Measurements from ENCODE around the gene OR2A12. TPM values are rescaled to one million over a fixed set of nuclear protein-coding genes. Genes with fewer than 3 reads are reported as not detected.

OR2A12 gene
- total RNA-seq, 3 donors from 2014 or later (not counting 1 experiment from before 2014, with no cell fraction given): not detected

Other genes with a start within 250 kb of the OR2A12 start
- gene TCAF1, start 184.1 kb upstream of the OR2A12 start, total RNA-seq: 10 to 100 TPM; 12.7 to 24.5 (median 18.8) TPM
- not detected for gene OR2F2, start 151.0 kb upstream of the OR2A12 start, total RNA-seq
- not detected for gene OR2F1, start 131.4 kb upstream of the OR2A12 start, total RNA-seq
- gene OR6B1, start 86.0 kb upstream of the OR2A12 start, total RNA-seq: not detected
- gene OR2A5, start 37.3 kb upstream of the OR2A12 start, total RNA-seq: not detected
- not detected for gene OR2A25, start 16.5 kb upstream of the OR2A12 start, total RNA-seq
- not detected for gene OR2A2, start 23.3 kb downstream of the OR2A12 start, total RNA-seq
- gene OR2A14, start 36.9 kb downstream of the OR2A12 start, total RNA-seq: not detected
- gene CTAGE4, start 97.2 kb downstream of the OR2A12 start, total RNA-seq: under 1 TPM in 2 of 3 donors, not detected in 1; 0.33 to 0.40 TPM
- gene ARHGEF35, start 109.6 kb downstream of the OR2A12 start, total RNA-seq: 1 to 10 TPM in 2 of 3 donors, under 1 TPM in 1; 0.50 to 2.4 (median 1.2) TPM
- gene OR2A42, start 153.3 kb downstream of the OR2A12 start, total RNA-seq: not detected
- 1 to 10 TPM in 1 of 3 donors, under 1 TPM in 1, not detected in 1; 0.73 to 1.4 TPM for gene OR2A7, start 178.5 kb downstream of the OR2A12 start, total RNA-seq
- under 1 TPM in 2 of 3 donors, not detected in 1; 0.33 to 0.66 TPM for gene CTAGE8, start 183.0 kb downstream of the OR2A12 start, total RNA-seq
- not detected for gene OR2A1, start 226.1 kb downstream of the OR2A12 start, total RNA-seq